A549 treated with RU486 at 1 μM for 4 hours (cell line): ENCODE data around the gene PCDH20. TPM values are rescaled to one million over a fixed set of nuclear protein-coding genes. Genes with fewer than 3 reads are reported as not detected.

Experiments
- total RNA-seq: library from RNA; stranded (reverse); fragments of 200-300 nt; extraction: Qiagen RNA extraction; gene quantifications from 5 replicates; pipeline ENCODE4 v1.2.3, GENCODE V29; 2022; ENCODE audit warnings: low read depth

The PCDH20 gene
- total RNA-seq, result not detected in 5 replicates

GRCh38 chr13:61415749-61416148, at the start of gene PCDH20:
TSS of gene PCDH20 (minus strand) at chr13:61415849. CDS start at chr13:61415158, 691 bp downstream.

